NCI-H128 (cell line): ENCODE results near the gene MAP1S.

Experiments used
- DNase-seq: peaks from one replicate; lab custom pipeline; 2025; ENCODE audit not compliant: unreplicated experiment; lab: John Stamatoyannopoulos, UW

Gene MAP1S, protein sequence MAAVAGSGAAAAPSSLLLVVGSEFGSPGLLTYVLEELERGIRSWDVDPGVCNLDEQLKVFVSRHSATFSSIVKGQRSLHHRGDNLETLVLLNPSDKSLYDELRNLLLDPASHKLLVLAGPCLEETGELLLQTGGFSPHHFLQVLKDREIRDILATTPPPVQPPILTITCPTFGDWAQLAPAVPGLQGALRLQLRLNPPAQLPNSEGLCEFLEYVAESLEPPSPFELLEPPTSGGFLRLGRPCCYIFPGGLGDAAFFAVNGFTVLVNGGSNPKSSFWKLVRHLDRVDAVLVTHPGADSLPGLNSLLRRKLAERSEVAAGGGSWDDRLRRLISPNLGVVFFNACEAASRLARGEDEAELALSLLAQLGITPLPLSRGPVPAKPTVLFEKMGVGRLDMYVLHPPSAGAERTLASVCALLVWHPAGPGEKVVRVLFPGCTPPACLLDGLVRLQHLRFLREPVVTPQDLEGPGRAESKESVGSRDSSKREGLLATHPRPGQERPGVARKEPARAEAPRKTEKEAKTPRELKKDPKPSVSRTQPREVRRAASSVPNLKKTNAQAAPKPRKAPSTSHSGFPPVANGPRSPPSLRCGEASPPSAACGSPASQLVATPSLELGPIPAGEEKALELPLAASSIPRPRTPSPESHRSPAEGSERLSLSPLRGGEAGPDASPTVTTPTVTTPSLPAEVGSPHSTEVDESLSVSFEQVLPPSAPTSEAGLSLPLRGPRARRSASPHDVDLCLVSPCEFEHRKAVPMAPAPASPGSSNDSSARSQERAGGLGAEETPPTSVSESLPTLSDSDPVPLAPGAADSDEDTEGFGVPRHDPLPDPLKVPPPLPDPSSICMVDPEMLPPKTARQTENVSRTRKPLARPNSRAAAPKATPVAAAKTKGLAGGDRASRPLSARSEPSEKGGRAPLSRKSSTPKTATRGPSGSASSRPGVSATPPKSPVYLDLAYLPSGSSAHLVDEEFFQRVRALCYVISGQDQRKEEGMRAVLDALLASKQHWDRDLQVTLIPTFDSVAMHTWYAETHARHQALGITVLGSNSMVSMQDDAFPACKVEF

DNA sequence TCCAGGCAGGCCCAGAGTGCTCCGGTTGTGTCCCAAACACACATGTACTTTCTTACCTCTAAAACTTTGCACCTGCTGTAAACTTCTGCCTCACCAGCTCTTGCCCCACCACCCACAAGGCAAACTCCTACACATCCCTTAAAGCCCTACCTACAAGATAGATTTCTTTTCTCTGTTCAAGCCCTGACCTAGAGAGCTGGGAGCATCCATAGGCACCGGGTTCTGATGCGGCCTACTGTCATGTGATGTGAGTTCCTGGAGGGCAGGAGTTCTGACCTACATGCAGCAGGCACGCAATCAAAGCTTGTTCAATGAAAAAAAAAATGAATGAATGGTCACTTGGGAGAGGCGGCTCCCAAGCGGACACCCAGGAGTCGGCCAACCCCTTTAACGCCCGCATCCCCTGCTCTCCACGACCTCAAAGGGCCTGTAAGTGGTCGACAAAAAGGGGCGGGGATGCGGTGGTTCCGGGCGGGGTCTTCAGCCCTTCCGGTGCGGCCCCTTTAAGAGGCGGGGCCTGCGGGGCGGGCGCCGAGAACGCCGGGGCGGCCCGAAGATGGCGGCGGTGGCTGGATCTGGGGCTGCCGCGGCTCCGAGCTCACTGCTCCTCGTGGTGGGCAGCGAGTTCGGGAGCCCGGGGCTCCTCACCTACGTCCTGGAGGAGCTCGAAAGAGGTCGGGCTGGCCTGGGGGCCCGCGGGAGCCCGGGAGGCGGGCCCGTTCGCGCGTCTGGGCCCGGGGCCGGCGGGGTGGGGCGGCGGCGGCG lies at the start of gene MAP1S:
MAP1S (plus strand) TSS at position 534 of the 765 bp plus-strand sequence; CDS start at position 557, 23 bp downstream.
- no peak for DNase-seq

DNA sequence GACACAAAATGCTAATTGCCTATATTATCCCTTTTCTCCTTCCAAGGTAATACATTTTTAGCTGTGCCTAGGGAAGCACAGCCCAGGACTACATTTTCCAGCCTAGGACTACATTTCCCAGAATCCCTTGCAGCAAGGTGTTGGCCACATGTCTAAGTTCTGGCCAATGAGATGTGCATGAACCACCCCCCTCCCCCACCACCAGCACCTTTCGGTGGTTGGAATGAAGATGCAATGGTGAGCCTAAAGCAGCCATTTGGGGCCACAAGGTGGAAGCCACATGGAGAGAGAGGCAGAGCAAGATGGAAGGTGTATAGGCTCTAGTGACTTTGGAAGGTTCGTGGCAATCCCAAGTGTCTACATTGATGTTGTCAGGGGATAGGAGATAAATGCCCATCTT lies 47.4 kb upstream of the MAP1S start:
- no peak for DNase-seq

DNA sequence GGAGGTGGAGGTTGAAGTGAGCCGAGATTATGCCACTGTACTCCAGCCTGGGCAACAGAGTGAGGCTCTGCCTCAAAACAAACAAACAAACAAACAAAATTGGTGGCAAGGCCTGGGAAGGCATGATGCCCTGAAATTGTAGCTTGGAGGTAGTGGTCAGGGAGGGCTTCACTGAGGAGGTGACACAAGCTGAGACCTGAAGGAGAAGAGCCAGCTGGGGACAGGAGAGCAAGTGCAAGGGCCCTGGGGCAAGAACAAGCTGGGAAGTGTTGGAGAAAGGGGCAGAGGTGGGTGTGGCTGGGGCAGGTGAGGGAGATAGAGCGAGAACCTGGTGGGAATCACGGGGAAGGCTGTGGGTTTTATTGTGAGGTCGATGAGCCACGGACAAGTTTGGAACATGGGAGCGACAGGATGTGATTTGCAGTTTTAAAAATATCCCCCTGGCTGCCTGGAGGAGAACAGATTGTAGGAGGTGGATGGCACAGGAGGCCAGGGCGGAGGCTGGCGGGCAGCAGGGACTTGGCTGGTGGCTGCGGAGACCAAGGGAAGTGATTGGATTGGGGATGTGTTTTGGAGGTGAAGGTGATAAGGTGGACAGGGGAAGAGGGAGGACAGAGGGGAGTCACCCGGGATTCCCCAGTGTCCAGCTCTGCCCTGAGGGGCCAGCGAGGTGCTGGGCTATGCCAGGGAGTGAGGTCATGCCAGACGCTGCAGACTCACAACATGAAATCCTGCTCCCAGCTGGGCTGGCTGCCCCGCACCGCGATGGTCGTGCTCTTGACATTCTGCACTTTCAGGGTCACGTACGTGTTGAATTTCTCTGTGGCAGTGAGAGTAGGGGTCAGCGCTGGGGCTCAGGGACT lies 45.1 kb upstream of the MAP1S start:
- no peak for DNase-seq

DNA sequence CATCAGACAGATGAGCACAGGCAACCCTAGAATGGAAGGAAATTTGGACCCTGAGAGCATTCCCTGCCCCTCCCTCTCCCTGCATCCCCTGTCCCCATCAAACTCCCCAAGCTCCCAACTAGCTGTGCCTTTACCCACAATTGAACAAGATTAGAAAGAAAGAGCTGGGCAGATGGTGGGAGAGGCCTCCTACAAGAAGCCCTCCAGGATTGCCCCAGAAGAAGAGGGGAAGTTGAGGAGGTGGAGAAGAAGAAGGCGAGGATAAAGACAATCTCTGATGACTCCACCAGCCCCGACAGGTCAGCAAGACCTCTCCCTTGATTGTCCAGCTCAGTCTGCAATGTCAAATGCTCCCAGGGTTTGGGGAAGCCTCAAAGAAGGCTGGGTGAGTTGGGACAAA lies 43.0 kb upstream of the MAP1S start:
- DNase-seq = no peak

DNA sequence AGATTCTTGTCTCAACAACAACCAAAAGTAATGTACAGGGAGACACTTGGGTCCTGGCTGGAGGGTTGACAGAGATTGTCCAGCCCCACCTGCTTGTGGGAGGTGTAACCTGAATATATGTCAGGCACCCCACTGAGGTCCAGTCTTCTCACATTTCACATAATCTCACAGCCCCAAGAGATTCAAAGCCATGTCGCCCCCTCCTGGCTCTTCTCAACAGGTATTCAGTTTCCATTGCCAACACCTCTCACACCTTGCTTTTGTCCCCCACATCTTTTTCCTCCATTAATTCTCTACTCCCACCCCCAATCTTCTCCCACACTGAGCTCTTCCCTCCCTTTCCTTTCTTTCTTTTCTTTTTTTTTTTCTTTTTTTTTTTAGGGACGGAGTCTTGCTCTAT lies 42.3 kb upstream of the MAP1S start:
- DNase-seq = no peak

DNA sequence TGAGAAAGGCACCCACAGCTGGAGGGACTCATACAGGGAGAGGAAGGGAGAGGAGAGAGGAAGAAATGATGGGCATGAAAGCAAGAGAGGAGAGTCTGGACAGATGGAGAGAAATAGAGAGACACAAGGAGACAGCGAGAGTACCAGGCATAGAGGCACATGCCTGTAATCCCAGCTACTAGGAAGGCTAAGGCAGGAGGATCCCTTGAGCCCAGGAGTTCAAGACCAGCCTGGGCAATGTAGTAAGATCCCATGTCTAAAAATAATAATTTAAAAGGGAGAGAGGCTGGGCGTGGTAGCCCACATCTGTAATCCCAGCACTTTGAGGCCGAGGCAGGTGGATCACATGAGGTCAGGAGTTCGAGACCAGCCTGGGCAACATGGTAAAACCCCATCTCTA lies 40.4 kb upstream of the MAP1S start:
- DNase-seq = no peak

DNA sequence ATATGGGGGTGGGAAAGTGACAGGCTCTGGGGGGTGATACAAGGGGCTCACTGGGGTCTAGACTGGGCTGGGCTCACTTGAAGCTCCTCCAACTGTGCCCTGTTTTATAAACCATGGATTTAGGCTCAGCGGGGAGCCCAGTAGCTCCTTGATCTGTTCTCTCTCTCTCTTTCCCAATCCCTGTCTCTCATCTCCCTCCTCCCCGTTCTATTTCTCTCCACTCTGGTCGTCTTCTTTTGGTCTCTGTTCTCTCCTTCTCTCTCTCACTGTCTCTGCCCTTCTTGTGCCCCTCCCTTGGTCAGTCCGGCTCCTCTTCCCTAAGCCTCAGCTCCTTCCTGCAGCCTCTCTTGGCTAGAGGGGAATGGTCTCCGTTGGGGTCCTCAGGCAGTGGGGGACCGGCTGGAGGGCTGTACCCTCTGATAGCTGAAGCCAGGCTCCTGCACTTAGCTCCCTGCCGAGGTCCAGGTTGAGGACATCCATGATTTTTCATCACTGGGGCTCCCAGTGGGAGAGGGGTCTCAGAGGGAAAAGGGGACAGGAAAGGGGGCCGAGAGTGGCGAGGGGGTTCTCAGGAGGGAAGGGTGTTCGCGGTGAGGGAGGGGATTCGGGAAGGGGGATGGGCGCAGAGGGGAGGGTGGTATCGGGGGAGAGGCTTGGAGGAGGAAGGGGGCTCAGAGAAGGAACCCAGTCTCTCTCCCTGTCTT lies 39.6 kb upstream of the MAP1S start:
- no peak for DNase-seq

DNA sequence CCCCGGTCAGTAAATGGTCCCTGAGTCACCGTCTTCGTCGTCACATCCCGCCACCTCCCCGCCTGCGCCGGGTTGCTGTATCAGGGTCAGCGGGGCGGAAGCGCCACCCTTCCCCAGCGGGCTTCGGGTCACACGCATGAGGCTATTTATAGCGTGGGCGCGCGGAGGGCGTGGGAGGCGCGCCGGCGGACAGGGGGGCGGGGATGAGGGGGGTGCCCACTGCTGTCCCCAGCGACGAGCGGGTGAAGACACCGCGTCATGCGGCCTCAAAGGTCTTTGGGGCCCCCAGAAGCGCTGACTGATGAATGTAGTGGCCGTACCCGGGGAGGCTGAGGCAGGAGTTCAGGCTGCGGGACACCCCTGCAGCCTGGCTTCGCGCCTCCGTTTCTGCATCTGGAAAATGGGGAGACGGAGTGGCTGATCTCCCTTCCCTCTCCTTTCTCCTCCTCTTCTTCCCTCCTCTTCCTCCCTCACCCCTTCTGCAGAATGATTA lies 39.0 kb upstream of the MAP1S start:
- DNase-seq = no peak

DNA sequence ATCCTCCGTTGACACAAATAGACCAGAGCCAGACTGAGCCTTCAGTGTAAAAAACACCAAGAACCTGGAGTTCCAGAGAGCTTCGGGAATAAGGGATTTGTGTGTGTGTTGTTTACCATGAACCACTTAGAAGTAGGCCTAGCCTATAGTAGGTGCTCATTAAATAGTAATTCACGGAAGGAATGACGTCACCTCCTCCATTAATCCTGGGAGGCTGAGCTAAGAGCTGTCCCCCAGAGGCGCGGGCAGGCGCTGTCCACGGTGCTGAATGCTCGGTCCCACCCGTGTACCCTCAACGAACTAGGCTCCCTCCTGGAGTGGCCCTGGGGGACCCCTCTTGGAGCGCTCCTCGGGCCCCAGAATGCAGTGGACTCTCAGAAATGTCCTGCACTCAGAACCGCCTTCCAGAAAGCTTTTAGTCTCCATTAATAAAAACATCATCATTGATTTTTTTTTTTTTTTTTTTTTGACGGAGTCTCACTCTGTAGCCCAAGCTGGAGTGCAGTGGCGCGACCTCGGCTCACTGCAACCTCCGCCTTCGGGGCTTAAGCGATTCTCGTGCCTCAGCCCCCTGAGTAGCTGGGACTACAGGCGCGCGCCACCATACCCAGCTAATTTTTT lies 37.7 kb upstream of the MAP1S start:
- no peak for DNase-seq

DNA sequence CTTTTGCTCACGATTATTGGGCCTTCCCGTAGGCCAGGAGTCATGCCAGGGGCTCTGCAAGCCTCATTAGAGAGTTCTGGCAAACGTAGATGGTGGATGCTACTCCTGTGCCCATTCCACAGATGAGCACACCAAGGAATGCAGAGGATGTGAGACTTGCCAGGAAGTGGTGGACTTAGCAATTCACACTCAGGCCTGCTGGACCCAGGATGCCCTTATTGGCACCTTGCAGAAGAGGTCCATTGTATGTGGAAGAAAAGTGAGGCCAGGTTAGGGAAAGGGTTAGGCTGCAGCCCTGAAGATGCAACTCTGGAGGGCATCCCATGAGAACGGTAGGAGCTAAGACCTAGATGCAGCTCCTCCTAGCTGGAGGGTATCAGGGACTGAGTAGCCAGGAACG lies 37.0 kb upstream of the MAP1S start:
- no peak for DNase-seq

DNA sequence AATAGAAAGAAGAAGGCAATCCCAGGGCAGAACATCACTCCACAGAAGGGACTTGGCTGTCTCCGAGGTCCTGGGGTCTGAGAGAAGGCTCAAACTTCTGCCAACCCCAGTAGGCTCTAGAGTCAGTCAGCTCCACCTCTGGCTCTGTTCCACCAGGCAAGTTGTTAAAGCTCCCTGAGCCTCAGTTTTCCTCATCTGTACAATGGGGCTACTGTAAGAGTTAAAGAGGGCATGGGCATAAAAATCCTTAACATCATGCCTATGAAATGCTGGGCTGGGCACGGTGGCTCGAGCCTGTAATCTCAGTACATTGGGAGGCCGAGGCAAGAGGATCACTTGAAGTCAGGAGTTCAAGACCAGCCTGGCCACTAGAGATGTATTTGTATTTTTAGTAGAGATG lies 36.2 kb upstream of the MAP1S start:
- DNase-seq = no peak

DNA sequence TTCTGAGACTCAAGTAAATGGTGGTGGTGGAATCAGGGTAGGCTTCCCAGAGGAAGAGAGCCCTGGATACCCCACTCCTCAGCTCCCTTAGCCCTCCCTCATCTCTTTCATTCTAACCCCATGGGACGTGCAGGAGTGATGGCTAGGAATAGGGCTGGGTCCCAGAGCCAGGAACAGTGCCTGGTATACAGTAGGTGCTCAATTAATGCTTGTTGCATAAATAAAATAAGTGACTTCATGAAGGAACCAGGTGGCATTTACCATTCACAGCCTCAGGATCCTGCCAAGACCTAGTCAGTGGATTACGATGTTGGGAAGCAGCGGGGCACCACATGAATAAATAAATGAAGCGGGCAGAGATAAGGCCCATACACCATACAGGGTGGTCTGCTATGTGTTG lies 35.0 kb upstream of the MAP1S start:
- DNase-seq = no peak

DNA sequence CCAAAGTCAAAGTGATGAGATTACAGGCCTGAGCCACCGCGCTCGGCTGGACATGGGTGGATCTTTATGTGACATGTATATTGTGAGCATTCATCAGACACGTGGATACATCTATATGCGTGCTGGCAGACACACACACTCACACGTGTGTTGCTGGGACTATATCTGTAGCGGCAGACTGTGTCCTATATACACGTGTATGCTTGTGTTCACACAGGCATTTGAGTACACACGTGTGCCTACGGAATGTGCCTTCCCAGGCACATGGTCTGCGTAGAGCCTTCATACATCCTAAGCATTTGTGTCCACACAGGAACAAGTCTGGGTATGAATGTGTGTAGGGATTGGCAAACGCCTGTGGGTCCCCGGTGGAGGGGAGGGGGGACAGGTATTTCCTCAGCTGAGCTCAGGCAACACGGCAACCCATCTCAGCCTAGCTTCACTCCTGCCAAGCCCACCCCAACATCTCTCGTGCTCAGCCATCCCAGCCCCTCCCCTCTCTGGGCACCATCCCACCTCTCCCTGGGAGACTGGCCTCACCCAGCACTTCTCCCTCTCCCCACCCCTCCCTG lies 33.7 kb upstream of the MAP1S start:
- no peak for DNase-seq

DNA sequence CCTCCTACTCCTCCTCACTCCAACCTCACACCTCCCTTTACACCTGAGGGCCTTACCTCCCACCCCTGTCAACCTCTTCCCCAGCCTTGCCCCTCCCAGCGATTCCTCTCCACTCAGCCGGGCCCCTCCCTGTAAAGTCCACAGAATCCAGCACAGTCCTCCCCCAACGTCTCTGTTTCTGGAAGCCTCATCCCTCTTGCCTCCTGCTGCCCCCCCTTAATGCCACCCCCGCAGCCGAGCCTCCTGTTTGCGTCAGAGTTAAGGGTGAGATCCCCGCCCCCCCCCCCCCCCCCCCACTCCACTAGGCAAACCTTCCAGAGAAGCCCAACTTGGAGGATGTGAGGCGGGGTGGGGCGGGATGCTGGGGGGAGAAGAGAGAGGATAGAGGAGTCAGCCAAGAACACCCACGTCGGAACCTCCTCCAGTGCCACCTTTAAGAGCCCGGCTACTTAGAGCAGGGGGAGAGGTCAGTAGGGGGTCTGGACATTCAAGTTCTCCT lies 33.2 kb upstream of the MAP1S start:
- DNase-seq = no peak

DNA sequence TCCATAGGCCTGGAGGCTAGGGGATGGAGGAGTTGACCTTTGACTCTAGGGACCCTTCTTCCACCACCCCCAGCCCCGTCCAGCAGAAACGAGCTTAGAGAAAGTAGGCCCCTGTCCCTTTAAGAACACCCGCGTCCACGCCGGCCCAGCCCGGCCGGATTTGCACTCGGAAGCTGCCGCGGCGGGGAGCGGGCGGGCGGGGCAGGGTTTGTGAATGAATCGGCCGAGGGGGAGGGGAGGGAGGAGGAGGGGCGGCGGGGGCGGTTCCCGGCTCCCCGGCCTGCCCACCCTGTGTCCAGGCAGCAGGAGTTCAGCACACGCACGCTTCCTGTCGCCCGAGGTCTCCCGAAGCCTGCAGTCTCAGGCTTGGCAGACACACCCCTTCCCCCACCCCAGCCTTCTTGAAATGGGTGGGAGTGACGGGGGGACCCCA lies 32.7 kb upstream of the MAP1S start:
- DNase-seq = no peak

DNA sequence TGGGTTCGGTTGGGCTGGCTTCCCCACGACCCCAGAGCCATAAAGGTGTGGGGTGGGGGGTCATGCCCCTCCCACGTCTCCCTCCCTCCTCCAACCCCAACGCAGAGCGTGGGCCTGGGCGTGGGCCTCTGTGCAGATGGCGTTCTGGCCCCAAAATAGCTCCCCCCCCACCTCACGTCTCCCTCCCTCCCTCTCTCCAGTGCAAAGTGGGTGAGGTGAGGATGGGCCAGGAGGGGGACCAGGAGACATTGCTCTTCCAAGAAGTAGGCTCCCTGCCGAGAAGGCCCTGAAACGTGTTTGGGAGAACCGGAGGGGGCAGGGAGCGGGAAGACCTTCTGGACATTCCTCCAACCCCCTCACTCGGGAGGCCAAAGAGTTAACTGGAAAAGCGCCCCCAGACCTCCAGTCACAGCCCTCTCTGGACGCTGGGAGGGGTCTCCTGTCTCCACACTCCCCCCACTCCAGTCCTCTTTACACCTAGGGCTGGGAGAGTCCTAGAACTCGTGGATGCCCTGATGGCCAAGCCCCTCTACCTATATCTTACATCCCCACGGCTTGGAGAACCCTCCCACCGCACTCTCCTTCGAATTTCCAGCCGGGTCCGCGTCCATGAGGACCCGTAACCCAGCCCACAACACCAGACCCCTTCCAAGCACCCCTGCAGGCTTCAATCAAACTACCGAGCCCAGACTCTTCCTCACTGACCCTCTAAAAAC lies 32.0 kb upstream of the MAP1S start:
- no peak for DNase-seq

DNA sequence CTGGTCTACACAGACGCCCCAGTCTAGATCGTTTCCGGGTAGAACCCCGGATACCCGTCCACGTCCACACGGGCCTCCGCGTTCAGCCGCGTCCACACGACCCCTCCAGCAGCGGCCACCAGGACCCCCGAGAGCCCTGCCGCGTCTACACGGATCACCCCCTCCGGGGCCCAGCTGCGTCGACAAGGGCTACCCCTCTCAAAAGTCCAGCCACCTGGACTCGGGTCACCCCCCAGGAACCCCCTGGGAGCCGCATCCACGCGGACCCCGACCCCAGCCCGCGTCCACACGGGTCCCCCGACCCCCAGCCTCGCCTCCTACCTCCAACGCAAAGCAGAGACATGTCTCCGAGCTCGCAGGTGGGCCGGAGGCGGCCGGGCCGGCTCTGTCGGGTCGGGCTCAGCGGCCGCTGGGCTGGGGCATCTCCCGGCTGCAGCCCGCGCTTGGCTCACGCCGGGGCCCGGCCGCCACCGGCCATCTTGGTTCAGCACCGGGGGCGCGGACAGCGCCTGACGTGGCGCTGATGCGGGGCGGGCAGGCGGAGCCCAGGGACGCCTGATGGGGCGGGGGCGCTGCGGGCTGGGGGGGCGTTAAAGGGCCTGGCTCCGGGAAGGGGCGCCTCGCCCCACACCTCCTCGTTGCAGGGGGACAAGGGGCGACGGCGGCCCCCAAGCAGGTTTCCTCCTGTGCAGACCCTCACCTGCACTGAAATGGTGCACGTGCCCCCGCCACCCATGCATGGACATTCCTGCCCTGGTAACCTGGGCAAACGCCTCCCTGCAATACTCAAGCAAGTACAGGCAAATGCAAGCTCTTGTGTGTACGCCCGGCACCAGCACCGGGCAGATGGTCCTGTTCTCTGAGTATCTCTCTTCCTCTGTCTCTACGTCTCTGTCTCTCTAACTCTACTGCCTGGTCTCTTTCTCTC lies 31.2 kb upstream of the MAP1S start, which contains the start of gene UNC13A:
UNC13A (minus strand) TSS at position 498 of the 928 bp plus-strand sequence; CDS start at position 343, 155 bp downstream.
- no peak for DNase-seq
